Ectodermal cell (in vitro differentiated cells): ENCODE measurements around the gene IMPDH1.

Experiments
- H3K27ac ChIP-seq: 2 replicates; pipeline ENCODE4 v1.7.0; 2013; ENCODE audit warnings: mild to moderate bottlenecking, low read depth, low read length; ENCODE audit not compliant: insufficient read depth, poor library complexity, severe bottlenecking
- H3K27me3 ChIP-seq: 2 replicates; pipeline ENCODE4 v1.7.0; 2013; ENCODE audit warnings: mild to moderate bottlenecking, low read length; ENCODE audit not compliant: insufficient read depth, control insufficient read depth, poor library complexity, severe bottlenecking
- H3K36me3 ChIP-seq: one replicate; pipeline ENCODE4 v1.7.0; 2013; ENCODE audit warnings: low read length; ENCODE audit not compliant: control insufficient read depth, insufficient read depth
- H3K4me1 ChIP-seq: one replicate; pipeline ENCODE4 v1.7.0; 2013; ENCODE audit warnings: low read length; ENCODE audit not compliant: control insufficient read depth, insufficient read depth
- H3K4me3 ChIP-seq: 2 replicates; pipeline ENCODE4 v1.7.0; 2013; ENCODE audit warnings: low read depth, low read length, control low read depth; ENCODE audit not compliant: insufficient read depth
- H3K9me3 ChIP-seq: 2 replicates; pipeline ENCODE4 v1.7.0; 2013; ENCODE audit warnings: mild to moderate bottlenecking, low read length, moderate library complexity; ENCODE audit not compliant: control insufficient read depth
- WGBS, 2 experiments: methylation state at CpG; one replicate each; pipeline ENCODE4 v1.1.7; 2013; ENCODE audit warnings: missing lambda C conversion rate in 2 of 2; 5-methylcytosine and 5-hydroxymethylcytosine counted together

IMPDH1 gene

GRCh38 chr7:128360359-128360678 is 49.5 kb downstream of the IMPDH1 start:
- no peak overlapping the region for H3K27ac ChIP-seq
- no peaks in the 10 kb centered on the region for H3K9me3 ChIP-seq
- peaks cover 12% of the 10 kb centered on the region for H3K4me1 ChIP-seq
- WGBS, 2 experiments: 17 to 22% methylated on average over 9 of the region's 9 CpGs
- H3K4me3 ChIP-seq: no peak overlapping the region
- no peaks in the 10 kb centered on the region for H3K36me3 ChIP-seq
- peaks cover 64% of the 10 kb centered on the region for H3K27me3 ChIP-seq

- Histone ChIP-seq H3K27me3 (peaks cover 61% of the 10 kb centered on the region), H3K27ac (no peak overlapping the region), H3K4me3 (no peak overlapping the region), H3K36me3 (no peaks in the 10 kb centered on the region), H3K4me1 (peaks cover 12% of the 10 kb centered on the region), H3K9me3 (no peaks in the 10 kb centered on the region)
- 79 to 90% methylated on average over 4 of the region's 4 CpGs for WGBS, 2 experiments
These were observed 49.8 kb downstream of the IMPDH1 start for GRCh38 chr7:128359939-128360338.

- peaks cover 55% of the 10 kb centered on the region for H3K27me3 ChIP-seq
- H3K27ac ChIP-seq: no peak overlapping the region
- no peaks in the 10 kb centered on the region for H3K36me3 ChIP-seq
- no peaks in the 10 kb centered on the region for H3K9me3 ChIP-seq
- H3K4me1 ChIP-seq: peaks cover 12% of the 10 kb centered on the region
- H3K4me3 ChIP-seq: no peak overlapping the region
- 93 to 95% methylated on average over 12 of the region's 12 CpGs for WGBS, 2 experiments
These were observed 50.4 kb downstream of the IMPDH1 start for GRCh38 chr7:128359336-128359735.

GRCh38 chr7:128358233-128358632 is 51.5 kb downstream of the IMPDH1 start:
- Histone ChIP-seq H3K36me3 (no peaks in the 10 kb centered on the region), H3K4me3 (no peak overlapping the region), H3K27me3 (peaks cover 55% of the 10 kb centered on the region), H3K4me1 (peaks cover 12% of the 10 kb centered on the region), H3K27ac (no peak overlapping the region), H3K9me3 (no peaks in the 10 kb centered on the region)
- WGBS, 2 experiments: 86 to 100% methylated on average over 1 of the region's 1 CpG

GRCh38 chr7:128357217-128357613 is 52.6 kb downstream of the IMPDH1 start:
- H3K27ac ChIP-seq: no peak overlapping the region
- no peaks in the 10 kb centered on the region for H3K9me3 ChIP-seq
- peaks cover 55% of the 10 kb centered on the region for H3K27me3 ChIP-seq
- peaks cover 18% of the 10 kb centered on the region for H3K4me1 ChIP-seq
- WGBS, 2 experiments: 73 to 77% methylated on average over 6 of the region's 6 CpGs
- H3K4me3 ChIP-seq: no peak overlapping the region
- no peaks in the 10 kb centered on the region for H3K36me3 ChIP-seq

- 82% methylated on average over 2 of the region's 2 CpGs for WGBS, 2 experiments
- H3K9me3 ChIP-seq: no peaks in the 10 kb centered on the region
- H3K27ac ChIP-seq: no peak overlapping the region
- H3K4me1 ChIP-seq: peaks cover 14% of the 10 kb centered on the region
- no peak overlapping the region for H3K4me3 ChIP-seq
- no peaks in the 10 kb centered on the region for H3K36me3 ChIP-seq
- peaks cover 55% of the 10 kb centered on the region for H3K27me3 ChIP-seq
These were observed 53.1 kb downstream of the IMPDH1 start for GRCh38 chr7:128356546-128357216.

GRCh38 chr7:128353610-128354009 is 56.2 kb downstream of the IMPDH1 start:
- WGBS, 2 experiments: 88 to 95% methylated on average over 1 of the region's 1 CpG
- Histone ChIP-seq H3K27me3 (peaks cover 58% of the 10 kb centered on the region), H3K4me3 (no peak overlapping the region), H3K27ac (no peak overlapping the region), H3K36me3 (no peaks in the 10 kb centered on the region), H3K9me3 (no peaks in the 10 kb centered on the region), H3K4me1 (peaks cover 6% of the 10 kb centered on the region)

GRCh38 chr7:128353189-128353588 is 56.6 kb downstream of the IMPDH1 start:
- no peaks in the 10 kb centered on the region for H3K36me3 ChIP-seq
- no peaks in the 10 kb centered on the region for H3K9me3 ChIP-seq
- no peak overlapping the region for H3K27ac ChIP-seq
- 88% methylated on average over 3 of the region's 3 CpGs for WGBS, 2 experiments
- peaks cover 6% of the 10 kb centered on the region for H3K4me1 ChIP-seq
- peaks cover 62% of the 10 kb centered on the region for H3K27me3 ChIP-seq
- H3K4me3 ChIP-seq: no peak overlapping the region

- WGBS, 2 experiments: 47 to 49% methylated on average over 8 of the region's 8 CpGs
- Histone ChIP-seq H3K27me3 (peaks cover 66% of the 10 kb centered on the region), H3K9me3 (no peaks in the 10 kb centered on the region), H3K27ac (no peak overlapping the region), H3K4me1 (peaks cover 6% of the 10 kb centered on the region), H3K36me3 (no peaks in the 10 kb centered on the region), H3K4me3 (no peak overlapping the region)
These were observed 57.1 kb downstream of the IMPDH1 start for GRCh38 chr7:128352636-128353035.

- H3K9me3 ChIP-seq: no peaks in the 10 kb centered on the region
- peaks cover 66% of the 10 kb centered on the region for H3K27me3 ChIP-seq
These were observed 57.6 kb downstream of the IMPDH1 start for GRCh38 chr7:128352153-128352537.

More at GRCh38 chr7:128352153-128352537, 57.6 kb downstream of the IMPDH1 start:
- 14 to 15% methylated on average over 34 of the region's 34 CpGs for WGBS, 2 experiments
- no peak overlapping the region for H3K4me3 ChIP-seq
- peaks cover 6% of the 10 kb centered on the region for H3K4me1 ChIP-seq
- H3K27ac ChIP-seq: no peak overlapping the region
- no peaks in the 10 kb centered on the region for H3K36me3 ChIP-seq
